Panc1 (cell line): Measurements from ENCODE around the gene SPNS3.

Source experiments
- POLR2AphosphoS5 ChIP-seq: IDR thresholded peaks from 2 replicates; pipeline ENCODE4 v1.6.1; 2012; ENCODE audit warnings: mild to moderate bottlenecking, low read depth, low read length, moderate library complexity
- SIN3A ChIP-seq: IDR thresholded peaks from 2 replicates; pipeline ENCODE4 v1.6.1; 2012; ENCODE audit warnings: low read depth, mild to moderate bottlenecking, low read length, moderate library complexity, borderline replicate concordance; ENCODE audit not compliant: insufficient read depth
- TCF7L2 ChIP-seq: IDR thresholded peaks from 2 replicates; pipeline ENCODE4 v1.6.1; 2011; ENCODE audit warnings: mild to moderate bottlenecking, low read depth, low read length, inconsistent platforms
- TF ChIP-seq, protein P1 (sequence below): fragments of 450-650 bp; IDR thresholded peaks from 2 replicates; pipeline ENCODE4 v1.5.1; 2017; ENCODE audit warnings: mild to moderate bottlenecking

DNA sequence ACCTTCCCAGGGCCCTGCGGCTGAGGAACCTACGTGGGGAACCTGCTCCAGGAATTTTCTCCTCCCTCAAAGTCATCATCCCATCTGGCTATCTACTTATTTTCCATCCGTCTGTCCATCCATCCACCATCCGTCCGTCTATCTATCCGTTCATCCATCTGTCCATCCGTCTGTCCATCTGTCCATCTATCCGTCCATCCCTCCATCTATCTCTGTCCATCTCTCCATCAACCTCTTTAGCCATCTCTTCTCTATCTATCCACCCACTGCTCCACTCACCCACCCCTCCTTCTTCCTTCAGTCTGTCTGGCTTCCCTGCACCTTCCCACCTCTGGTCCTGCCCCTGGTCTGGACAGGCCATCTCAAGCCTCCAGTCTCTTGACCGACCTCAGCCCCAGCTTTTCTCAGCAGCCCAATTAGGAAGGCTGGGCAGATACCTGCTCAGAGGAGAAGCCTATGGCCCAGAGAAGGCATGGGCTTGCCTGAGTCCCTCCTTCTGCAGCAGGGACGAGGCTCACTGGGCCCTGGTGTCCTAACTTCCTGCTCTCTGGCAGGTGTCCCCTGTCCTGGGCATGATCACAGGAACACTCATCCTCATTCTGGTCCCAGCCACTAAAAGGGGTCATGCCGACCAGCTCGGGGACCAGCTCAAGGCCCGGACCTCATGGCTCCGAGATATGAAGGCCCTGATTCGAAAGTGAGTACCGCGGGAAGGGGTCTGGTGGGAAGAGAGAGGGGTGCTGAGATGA is 98.4 kb downstream of the SPNS3 start:
- TF ChIP-seq, protein P1, sequence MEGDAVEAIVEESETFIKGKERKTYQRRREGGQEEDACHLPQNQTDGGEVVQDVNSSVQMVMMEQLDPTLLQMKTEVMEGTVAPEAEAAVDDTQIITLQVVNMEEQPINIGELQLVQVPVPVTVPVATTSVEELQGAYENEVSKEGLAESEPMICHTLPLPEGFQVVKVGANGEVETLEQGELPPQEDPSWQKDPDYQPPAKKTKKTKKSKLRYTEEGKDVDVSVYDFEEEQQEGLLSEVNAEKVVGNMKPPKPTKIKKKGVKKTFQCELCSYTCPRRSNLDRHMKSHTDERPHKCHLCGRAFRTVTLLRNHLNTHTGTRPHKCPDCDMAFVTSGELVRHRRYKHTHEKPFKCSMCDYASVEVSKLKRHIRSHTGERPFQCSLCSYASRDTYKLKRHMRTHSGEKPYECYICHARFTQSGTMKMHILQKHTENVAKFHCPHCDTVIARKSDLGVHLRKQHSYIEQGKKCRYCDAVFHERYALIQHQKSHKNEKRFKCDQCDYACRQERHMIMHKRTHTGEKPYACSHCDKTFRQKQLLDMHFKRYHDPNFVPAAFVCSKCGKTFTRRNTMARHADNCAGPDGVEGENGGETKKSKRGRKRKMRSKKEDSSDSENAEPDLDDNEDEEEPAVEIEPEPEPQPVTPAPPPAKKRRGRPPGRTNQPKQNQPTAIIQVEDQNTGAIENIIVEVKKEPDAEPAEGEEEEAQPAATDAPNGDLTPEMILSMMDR, result no peak
- TF ChIP-seq POLR2AphosphoS5 (no peak), TCF7L2 (no peak), SIN3A (no peak)
